K562 (cell line): Measurements from ENCODE around the gene CBLIF. TPM values are rescaled to one million over a fixed set of nuclear protein-coding genes. Genes with fewer than 3 reads are reported as not detected.

Experiments used
- CREBBP ChIP-seq: IDR thresholded peaks from one replicate; pipeline ENCODE4 v1.6.1; 2012; ENCODE audit warnings: low read depth, mild to moderate bottlenecking, control low read depth, inconsistent platforms, low read length
- ESRRB ChIP-seq: fragments of 250-450 bp; sonication (Bioruptor Pico); IDR thresholded peaks from 2 replicates; pipeline ENCODE4 v1.5.0; 2020; ENCODE audit warnings: mild to moderate bottlenecking, moderate library complexity, borderline replicate concordance
- HDAC2 ChIP-seq: fragments of 450-650 bp; IDR thresholded peaks from 2 replicates; pipeline ENCODE4 v1.6.1; 2016; ENCODE audit warnings: mild to moderate bottlenecking
- MAZ ChIP-seq, 2 experiments: fragments of 450-650 bp in 1 of 2; sonication (generic) in 1 of 2; formaldehyde crosslinking; IDR thresholded peaks in 1 of 2; conservative IDR thresholded peaks in 1 of 2; 2 replicates each; pipeline versions ENCODE4 v1.4.0 to v1.5.0; 2020; ENCODE audit warnings: mild to moderate bottlenecking in 1 of 2, missing genetic modification reagents in 1 of 2
- MCM7 ChIP-seq, 2 experiments: fragments of 450-650 bp; IDR thresholded peaks; 2 replicates each; pipeline ENCODE4 v1.6.1; 2016 to 2018
- REST ChIP-seq, 2 experiments: fragments of 450-650 bp; formaldehyde crosslinking in 1 of 2; IDR thresholded peaks; 2 replicates each; pipeline versions ENCODE4 v1.4.0 to v1.6.1; 2014 to 2020; ENCODE audit warnings: mild to moderate bottlenecking in 2 of 2, borderline replicate concordance in 1 of 2, low read depth in 1 of 2
- TRIM28 ChIP-seq: fragments of 450-650 bp; IDR thresholded peaks from 2 replicates; pipeline ENCODE4 v1.6.1; 2017
- ZC3H11A ChIP-seq: IDR thresholded peaks from 2 replicates; pipeline ENCODE4 v1.6.1; 2012; ENCODE audit warnings: low read depth, low read length, improper control_type of control experiment
- polyA plus RNA-seq, 8 experiments: library from polyadenylated mRNA; depleted of rRNA in 4 of 8; stranded (reverse) in 5 of 8; unstranded in 3 of 8; fragments of >200 nt; fragmentation: Nextera tagmentation in 2 of 8; fragmentation: Illumina TruSeq in 1 of 8; extraction: Ambion mirVana in 2 of 8; extraction: Trizol in 1 of 8; gene quantifications; 2 replicates each; pipeline versions ENCODE4 v1.2.1 to v1.2.3, GENCODE V29; 2011 to 2014; ENCODE audit warnings: inconsistent platforms in 1 of 8, missing spikeins in 1 of 8
- total RNA-seq, 7 experiments: library from RNA; depleted of rRNA in 6 of 7; stranded (reverse); fragments of >200 nt in 6 of 7; fragmentation: Illumina TruSeq in 2 of 7; extraction: Trizol in 2 of 7; gene quantifications; 2 replicates each; pipeline versions ENCODE4 v1.2.1 to v1.2.3, GENCODE V29; 2011 to 2021; ENCODE audit warnings: low replicate concordance in 1 of 7
- TF ChIP-seq, protein P1 (sequence below), 2 experiments: fragments of 450-650 bp; conservative IDR thresholded peaks; 2 replicates each; pipeline ENCODE4 v1.6.1; 2017; ENCODE audit warnings: mild to moderate bottlenecking in 2 of 2, moderate library complexity in 2 of 2
- TF ChIP-seq, protein P2 (sequence below): fragments of 450-650 bp; IDR thresholded peaks from 2 replicates; pipeline ENCODE4 v1.6.1; 2016; ENCODE audit warnings: antibody characterized with exemption
- TF ChIP-seq, protein P3 (sequence below): IDR thresholded peaks from 2 replicates; pipeline ENCODE4 v1.6.1; 2011; ENCODE audit warnings: borderline replicate concordance, low read depth, mild to moderate bottlenecking, moderate library complexity, low read length; ENCODE audit not compliant: insufficient read depth, poor library complexity, severe bottlenecking
- TF ChIP-seq, protein P4 (sequence below): fragments of 450-650 bp; IDR thresholded peaks from 2 replicates; pipeline ENCODE4 v1.6.1; 2018; ENCODE audit warnings: mild to moderate bottlenecking, low read depth; ENCODE audit not compliant: partially characterized antibody

The CBLIF gene
- total and polyA plus RNA-seq, 9 of the 15 experiments (the other 6 are each of a cell fraction or from before 2014, with no cell fraction given) = 0.07 to 0.83 (median 0.54) TPM

DNA sequence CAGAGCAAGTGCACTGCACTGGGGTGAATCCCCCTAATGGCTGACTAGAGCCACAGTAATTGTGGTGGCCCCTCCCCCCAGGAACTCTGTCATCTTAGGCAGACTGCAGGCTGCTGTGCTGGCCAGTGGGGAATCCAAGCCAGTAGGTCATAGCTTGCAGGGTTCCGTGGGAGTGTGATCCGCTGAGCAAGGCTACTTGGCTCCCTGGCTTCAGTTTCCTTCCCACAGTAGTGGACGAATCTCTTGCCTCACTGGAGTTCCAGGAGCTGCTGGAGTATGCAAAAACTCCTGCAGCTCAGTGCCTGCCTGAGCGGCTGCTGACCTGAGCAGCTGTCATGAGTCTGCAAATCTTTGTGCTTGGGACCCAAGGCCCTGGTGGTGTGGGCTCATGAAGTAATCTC lies 46.5 kb upstream of the CBLIF start (continued):
- no peak for TF ChIP-seq ZC3H11A
- TF ChIP-seq, protein P1, sequence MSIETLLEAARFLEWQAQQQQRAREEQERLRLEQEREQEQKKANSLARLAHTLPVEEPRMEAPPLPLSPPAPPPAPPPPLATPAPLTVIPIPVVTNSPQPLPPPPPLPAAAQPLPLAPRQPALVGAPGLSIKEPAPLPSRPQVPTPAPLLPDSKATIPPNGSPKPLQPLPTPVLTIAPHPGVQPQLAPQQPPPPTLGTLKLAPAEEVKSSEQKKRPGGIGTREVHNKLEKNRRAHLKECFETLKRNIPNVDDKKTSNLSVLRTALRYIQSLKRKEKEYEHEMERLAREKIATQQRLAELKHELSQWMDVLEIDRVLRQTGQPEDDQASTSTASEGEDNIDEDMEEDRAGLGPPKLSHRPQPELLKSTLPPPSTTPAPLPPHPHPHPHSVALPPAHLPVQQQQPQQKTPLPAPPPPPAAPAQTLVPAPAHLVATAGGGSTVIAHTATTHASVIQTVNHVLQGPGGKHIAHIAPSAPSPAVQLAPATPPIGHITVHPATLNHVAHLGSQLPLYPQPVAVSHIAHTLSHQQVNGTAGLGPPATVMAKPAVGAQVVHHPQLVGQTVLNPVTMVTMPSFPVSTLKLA (conservative IDR thresholded peaks at IDR 0.05) = 0 out of 4 replicates have a peak, but pooled peaks of 1 of the 2 experiments have one; percentile 25
- peak; percentile 61; the same call in 1 of the 2 replicates for TF ChIP-seq HDAC2
- no peak for TF ChIP-seq MCM7 (IDR thresholded peaks at IDR 0.05)
- peak in 1 of 2 experiments; percentile 31; a peak in 1 of 4 replicates for TF ChIP-seq MAZ (CRISPR knock-in tag; conservative IDR thresholded peaks at IDR 0.05 in 1 of 2, IDR thresholded peaks at IDR 0.05 in 1 of 2)
- no peak for TF ChIP-seq CREBBP
- TF ChIP-seq REST (IDR thresholded peaks at IDR 0.05; ENCODE audit: borderline replicate concordance) = no peak
- TF ChIP-seq REST (CRISPR knock-in tag; IDR thresholded peaks at IDR 0.05; ENCODE audit: low read depth) = no peak
- no peak; the same call in 1 of the 2 replicates for TF ChIP-seq TRIM28
- TF ChIP-seq ESRRB = no peak
- TF ChIP-seq, protein P2, sequence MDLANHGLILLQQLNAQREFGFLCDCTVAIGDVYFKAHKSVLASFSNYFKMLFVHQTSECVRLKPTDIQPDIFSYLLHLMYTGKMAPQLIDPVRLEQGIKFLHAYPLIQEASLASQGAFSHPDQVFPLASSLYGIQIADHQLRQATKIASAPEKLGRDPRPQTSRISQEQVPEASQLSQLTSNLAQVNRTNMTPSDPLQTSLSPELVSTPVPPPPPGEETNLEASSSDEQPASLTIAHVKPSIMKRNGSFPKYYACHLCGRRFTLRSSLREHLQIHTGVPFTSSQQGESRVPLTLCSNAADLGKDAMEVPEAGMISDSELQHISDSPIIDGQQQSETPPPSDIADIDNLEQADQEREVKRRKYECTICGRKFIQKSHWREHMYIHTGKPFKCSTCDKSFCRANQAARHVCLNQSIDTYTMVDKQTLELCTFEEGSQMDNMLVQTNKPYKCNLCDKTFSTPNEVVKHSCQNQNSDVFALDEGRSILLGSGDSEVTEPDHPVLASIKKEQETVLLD = no peak
- TF ChIP-seq, protein P3, sequence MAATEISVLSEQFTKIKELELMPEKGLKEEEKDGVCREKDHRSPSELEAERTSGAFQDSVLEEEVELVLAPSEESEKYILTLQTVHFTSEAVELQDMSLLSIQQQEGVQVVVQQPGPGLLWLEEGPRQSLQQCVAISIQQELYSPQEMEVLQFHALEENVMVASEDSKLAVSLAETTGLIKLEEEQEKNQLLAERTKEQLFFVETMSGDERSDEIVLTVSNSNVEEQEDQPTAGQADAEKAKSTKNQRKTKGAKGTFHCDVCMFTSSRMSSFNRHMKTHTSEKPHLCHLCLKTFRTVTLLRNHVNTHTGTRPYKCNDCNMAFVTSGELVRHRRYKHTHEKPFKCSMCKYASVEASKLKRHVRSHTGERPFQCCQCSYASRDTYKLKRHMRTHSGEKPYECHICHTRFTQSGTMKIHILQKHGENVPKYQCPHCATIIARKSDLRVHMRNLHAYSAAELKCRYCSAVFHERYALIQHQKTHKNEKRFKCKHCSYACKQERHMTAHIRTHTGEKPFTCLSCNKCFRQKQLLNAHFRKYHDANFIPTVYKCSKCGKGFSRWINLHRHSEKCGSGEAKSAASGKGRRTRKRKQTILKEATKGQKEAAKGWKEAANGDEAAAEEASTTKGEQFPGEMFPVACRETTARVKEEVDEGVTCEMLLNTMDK = no peak
- TF ChIP-seq, protein P4, sequence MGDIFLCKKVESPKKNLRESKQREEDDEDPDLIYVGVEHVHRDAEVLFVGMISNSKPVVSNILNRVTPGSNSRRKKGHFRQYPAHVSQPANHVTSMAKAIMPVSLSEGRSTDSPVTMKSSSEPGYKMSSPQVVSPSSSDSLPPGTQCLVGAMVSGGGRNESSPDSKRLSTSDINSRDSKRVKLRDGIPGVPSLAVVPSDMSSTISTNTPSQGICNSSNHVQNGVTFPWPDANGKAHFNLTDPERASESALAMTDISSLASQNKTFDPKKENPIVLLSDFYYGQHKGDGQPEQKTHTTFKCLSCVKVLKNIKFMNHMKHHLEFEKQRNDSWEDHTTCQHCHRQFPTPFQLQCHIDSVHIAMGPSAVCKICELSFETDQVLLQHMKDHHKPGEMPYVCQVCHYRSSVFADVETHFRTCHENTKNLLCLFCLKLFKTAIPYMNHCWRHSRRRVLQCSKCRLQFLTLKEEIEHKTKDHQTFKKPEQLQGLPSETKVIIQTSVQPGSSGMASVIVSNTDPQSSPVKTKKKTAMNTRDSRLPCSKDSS = no peak
